ENCODE results near the gene ACACB.
A peak's percentile ranks its signal among the peaks of the same experiment; 100 is the strongest.

GRCh38 chr12:109264095-109264942, 147.9 kb downstream of the ACACB start:
- TF ChIP-seq, protein P1, sequence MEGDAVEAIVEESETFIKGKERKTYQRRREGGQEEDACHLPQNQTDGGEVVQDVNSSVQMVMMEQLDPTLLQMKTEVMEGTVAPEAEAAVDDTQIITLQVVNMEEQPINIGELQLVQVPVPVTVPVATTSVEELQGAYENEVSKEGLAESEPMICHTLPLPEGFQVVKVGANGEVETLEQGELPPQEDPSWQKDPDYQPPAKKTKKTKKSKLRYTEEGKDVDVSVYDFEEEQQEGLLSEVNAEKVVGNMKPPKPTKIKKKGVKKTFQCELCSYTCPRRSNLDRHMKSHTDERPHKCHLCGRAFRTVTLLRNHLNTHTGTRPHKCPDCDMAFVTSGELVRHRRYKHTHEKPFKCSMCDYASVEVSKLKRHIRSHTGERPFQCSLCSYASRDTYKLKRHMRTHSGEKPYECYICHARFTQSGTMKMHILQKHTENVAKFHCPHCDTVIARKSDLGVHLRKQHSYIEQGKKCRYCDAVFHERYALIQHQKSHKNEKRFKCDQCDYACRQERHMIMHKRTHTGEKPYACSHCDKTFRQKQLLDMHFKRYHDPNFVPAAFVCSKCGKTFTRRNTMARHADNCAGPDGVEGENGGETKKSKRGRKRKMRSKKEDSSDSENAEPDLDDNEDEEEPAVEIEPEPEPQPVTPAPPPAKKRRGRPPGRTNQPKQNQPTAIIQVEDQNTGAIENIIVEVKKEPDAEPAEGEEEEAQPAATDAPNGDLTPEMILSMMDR (conservative IDR thresholded peaks at IDR 0.05): peak; percentile 95
- no peak for TF ChIP-seq ZFX (IDR thresholded peaks at IDR 0.05)
